ENCODE data around the gene DMBT1.
"Not testable (repeated sequence)": the region's sequence is repeated elsewhere in the genome, so short reads cannot be mapped to it uniquely, and the experiment has no call there.

Gene DMBT1

DNA sequence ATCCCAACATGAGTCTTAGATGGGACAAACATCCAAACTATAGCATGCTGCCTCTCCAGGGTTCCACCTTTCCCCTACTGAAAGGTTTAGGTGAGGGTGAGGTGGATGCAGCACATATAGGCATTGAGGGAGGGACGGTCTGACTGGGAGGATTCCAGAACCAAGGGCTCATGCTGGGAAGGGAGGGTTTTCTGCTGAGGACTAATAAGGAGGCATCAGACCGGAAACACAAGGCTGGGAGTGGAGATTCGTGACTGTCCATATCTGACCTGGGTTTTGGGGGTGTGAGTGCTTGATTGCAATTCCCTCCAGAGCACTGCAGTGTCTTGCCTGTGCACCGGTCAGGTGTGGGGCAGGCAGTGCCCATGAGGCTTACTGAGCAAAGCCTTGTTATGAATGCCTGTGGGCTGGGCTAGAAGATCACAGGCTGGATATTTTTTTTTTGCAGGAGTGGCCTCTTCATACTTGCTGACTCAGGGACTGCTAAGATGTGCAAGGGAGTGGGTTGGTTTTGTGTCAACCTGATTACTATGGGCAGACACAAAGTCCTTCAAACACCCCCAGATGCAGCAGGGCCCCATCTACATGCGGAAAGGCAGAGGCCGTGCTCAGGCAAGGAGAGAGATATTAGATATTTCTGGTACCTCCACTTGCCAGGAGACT is 26.7 kb downstream of the DMBT1 start:
- DNase-seq (ENCODE audit: low spot score), result no peak

GRCh38 chr10:122588381-122588780 is 27.8 kb downstream of the DMBT1 start:
- DNase-seq (ENCODE audit: low spot score), result no peak

DNA sequence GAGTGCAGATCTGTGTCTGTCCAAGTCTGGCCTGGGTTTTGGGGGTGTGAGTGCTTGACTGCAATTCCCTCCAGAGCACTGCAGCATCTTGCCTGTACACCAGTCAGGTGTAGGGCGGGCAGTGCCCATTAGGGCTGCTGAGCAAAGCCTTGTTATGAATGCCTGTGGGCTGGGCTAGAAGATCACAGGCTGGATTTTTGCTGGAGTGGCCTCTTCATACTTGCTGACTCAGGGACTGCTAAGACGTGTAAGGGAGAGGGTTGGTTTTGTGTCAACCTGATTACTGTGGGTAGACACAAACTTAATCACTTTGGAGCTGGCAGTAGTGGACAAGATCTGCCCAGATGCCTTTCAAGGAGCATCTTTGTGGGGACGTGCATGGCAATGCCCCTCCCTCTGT is 29.6 kb downstream of the DMBT1 start:
- DNase-seq (ENCODE audit: low spot score), result no peak

DNA sequence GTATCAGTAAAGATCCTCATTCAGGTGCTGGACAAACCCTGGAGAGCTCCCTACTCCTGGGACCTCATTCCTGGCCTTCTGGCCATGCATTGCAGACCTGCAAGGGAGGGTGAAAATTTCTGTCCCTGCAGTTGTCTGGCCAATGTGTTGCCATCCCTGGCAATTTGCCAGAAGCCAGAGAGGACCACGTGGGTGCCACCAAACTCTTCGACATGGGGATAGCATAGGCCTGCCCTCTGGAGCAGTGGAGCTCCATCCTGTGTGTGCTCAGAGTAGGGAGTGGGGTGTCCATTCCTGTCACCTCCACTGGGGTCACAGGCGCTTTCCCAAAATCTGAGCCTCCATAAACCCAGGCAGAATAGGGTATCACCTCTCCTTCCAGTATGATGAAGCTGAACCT is 31.2 kb downstream of the DMBT1 start:
- DNase-seq (ENCODE audit: low spot score), result no peak

DNA sequence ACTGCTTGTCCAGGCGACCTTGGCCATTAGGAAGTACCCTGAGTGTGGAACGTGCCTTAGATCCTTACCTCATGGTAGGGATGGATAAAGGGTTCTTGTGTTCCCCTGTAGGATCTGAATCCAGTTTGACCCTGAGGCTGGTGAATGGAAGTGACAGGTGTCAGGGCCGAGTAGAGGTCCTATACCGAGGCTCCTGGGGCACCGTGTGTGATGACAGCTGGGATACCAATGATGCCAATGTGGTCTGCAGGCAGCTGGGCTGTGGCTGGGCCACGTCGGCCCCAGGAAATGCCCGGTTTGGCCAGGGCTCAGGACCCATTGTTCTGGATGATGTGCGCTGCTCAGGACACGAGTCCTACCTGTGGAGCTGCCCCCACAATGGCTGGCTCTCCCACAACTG is 31.6 kb downstream of the DMBT1 start:
- DNase-seq (ENCODE audit: low spot score), result no peak

DNA sequence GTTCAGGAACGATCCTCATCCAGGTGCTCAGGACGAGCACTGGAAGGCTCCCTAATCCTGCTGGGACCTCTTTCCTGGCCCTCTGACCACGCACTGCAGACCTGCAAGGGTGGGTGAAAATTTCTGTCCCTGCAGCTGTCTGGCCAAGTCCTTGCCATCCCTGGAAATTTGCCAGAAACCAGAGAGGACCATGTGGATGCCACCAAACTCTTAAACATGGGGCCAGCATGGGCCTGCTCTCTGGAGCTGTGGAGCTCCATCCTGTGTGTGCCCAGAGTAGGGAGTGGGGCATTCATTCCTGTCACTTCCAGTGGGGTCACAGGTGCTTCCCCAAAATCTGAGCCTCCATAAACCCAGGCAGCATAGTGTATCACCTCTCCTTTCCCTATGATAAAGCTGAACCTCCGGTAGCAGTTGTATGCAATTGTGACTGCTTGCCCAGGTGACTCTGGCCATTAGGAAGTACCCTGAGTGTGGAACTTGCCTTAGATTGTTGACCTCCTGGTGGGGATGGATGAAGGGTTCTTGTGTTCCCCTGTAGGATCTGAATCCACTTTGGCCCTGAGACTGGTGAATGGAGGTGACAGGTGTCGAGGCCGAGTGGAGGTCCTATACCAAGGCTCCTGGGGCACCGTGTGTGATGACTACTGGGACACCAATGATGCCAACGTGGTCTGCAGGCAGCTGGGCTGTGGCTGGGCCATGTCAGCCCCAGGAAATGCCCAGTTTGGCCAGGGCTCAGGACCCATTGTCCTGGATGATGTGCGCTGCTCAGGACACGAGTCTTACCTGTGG is 57.1 kb downstream of the DMBT1 start:
- no peak for DNase-seq (ENCODE audit: low spot score)

GRCh38 chr10:122618461-122619165 is 58.1 kb downstream of the DMBT1 start:
- no peak for DNase-seq (ENCODE audit: low spot score)

DNA sequence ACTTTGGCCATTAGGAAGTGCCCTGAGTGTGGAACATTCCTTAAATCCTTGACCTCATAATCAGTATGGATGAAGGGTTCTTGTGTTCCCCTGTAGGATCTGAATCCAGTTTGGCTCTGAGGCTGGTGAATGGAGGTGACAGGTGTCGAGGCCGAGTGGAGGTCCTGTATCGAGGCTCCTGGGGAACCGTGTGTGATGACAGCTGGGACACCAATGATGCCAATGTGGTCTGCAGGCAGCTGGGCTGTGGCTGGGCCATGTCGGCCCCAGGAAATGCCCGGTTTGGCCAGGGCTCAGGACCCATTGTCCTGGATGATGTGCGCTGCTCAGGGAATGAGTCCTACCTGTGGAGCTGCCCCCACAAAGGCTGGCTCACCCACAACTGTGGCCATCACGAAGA is 60.4 kb downstream of the DMBT1 start:
- not testable (repeated sequence) for DNase-seq (ENCODE audit: low spot score)

- no peak for DNase-seq (ENCODE audit: low spot score)
Measured at GRCh38 chr10:122624546-122624945, 64.0 kb downstream of the DMBT1 start.

GRCh38 chr10:122630526-122630925 is 70.0 kb downstream of the DMBT1 start:
- no peak for DNase-seq (ENCODE audit: low spot score)

DNA sequence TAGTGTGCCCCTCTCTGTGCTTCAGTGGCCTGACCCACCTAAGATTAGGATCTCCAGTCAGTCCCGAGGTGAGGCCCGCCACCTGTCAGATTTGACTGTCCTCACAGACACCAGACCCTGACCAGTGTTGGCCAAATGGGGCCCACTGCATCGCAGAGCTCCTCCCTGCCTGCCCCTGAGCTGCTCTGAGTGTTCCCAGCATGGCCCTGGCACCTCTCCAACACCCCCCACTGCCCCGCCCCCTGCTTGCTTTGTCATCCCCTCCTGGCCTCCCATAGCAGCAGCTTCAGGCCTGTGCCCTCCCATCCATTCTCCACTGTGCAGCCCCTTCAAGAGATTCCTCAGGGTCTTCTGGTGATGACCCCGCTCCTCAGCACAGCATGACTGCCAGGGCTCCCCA is 71.5 kb downstream of the DMBT1 start:
- DNase-seq (ENCODE audit: low spot score), result no peak

DNA sequence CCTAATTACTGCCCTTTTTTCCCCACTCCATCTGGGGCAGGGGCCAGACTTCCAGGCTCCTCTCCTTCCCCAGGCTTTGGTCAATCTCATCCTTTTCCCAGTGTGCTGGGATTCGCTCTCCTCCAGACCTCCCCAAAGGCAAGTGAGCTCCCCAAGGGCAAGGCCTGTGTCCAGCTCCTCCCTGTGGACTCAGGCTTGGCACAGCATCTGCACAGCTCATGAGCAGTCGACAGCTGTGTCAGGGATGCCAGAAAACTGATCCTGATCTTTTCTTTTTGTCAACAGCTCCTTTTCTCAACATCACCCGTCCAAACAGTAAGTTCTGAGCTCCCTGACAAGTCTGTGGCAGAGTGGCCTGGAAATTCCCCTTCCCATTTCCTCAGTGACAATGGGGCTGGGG is 72.0 kb downstream of the DMBT1 start:
- no peak for DNase-seq (ENCODE audit: low spot score)

DNA sequence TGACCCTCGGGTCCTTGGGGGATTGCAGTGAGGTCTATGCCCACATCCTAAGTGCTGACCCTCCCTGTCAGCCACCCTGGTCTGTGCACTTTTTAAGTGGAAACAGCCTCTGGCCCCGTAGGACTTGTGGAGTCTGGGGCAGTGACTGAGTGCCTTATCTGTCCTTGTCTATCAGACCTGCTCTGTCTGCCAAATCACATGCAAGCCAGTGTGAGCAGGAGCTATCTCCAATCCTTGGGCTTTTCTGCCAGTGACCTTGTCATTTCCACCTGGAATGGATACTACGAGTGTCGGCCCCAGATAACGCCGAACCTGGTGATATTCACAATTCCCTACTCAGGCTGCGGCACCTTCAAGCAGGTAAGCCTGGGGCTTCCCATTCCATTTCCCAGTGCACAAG is 76.4 kb downstream of the DMBT1 start:
- DNase-seq (ENCODE audit: low spot score), result no peak

- no peak for DNase-seq (ENCODE audit: low spot score)
Measured at GRCh38 chr10:122637376-122637775, 76.8 kb downstream of the DMBT1 start.

GRCh38 chr10:122638106-122638505 is 77.6 kb downstream of the DMBT1 start:
- no peak for DNase-seq (ENCODE audit: low spot score)

DNA sequence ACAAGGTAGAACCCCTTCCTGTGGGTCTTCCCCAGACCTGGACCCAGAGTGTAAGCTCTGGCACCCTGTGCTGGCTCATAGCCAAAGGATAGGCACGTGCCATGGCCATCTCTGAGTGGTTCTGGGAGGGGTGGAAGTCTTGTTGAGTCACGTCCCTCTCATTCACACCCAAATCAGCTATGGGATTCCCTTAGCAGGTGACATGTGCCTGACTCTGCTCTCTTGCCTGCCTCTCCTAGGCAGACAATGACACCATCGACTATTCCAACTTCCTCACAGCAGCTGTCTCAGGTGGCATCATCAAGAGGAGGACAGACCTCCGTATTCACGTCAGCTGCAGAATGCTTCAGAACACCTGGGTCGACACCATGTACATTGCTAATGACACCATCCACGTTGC is 79.2 kb downstream of the DMBT1 start:
- DNase-seq (ENCODE audit: low spot score), result no peak

- DNase-seq (ENCODE audit: low spot score), result no peak
Measured at GRCh38 chr10:122640921-122641320, 80.4 kb downstream of the DMBT1 start.

DNA sequence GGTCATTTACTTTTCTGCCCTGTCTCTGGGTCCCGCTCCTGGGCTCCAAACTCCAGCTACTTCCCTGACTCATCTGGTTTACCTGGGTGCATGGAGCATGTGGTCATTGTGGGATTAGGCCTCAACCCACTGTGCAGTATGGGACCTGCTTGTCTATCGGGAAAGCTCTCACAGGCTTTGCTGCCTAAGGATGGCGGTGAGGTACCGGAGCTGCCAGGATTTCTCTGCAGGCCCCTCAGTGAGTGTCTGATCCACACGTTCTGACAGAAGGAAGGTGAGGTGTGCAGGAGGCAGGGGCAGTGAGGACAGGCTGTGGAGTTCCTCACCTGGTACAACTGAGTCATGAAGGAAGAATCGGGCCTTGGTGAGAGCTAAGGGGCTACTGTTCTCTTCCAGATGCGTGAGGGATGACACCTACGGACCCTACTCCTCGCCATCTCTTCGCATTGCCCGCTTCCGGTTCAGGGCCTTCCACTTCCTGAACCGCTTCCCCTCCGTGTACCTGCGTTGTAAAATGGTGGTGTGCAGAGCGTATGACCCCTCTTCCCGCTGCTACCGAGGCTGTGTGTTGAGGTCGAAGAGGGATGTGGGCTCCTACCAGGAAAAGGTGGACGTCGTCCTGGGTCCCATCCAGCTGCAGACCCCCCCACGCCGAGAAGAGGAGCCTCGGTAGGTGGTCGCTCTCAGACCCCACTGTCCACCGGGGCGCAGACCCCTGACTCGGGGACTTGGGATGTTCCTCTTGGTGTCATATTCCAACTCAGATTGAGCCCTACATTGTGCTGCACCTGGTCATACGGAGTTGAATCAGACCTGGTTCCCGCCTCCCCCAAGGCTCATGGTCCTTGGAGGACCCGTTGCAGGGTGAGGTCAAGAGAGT is 82.4 kb downstream of the DMBT1 start:
- no peak for DNase-seq (ENCODE audit: low spot score)

DNA sequence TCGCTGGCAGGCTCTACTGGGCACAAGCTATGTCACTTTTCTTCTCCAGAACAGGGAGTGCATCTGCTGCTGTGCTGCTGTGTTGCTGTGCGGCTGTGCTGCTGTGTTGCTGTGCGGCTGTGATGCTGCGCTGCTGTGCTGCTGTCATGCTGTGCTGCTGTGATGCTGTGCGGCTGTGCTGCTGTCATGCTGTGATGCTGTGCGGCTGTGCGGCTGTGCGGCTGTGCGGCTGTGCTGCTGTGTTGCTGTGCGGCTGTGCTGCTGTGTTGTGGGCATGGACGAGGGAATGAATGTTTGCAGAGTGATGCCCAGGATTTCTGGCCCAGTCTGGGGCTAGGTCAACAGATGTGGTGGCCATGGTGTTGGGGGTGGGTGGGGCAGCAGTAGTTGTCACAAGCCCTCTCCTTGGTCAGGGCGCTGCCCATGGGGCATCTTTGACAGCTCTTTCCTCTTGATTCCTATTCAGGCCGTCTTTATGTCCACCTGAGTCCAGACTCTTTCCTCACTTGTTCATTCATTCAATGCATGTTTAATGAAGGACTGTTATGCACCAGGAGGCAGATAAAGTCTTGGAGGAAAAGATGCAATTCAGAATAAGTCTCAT is 83.5 kb downstream of the DMBT1 start:
- DNase-seq (ENCODE audit: low spot score), result no peak

GRCh38 chr10:122646511-122647382 is 86.2 kb downstream of the DMBT1 start:
- DNase-seq (ENCODE audit: low spot score), result no peak

Measured in kidney tubule cell (primary cell).